NCI-H2227 treated with DMSO at 0.1 percent for 48 hours (cell line): Measurements from ENCODE around the gene CMIP.

Source experiments
- DNase-seq: peaks from one replicate; lab custom pipeline; 2025; lab: John Stamatoyannopoulos, UW

The CMIP gene

DNA sequence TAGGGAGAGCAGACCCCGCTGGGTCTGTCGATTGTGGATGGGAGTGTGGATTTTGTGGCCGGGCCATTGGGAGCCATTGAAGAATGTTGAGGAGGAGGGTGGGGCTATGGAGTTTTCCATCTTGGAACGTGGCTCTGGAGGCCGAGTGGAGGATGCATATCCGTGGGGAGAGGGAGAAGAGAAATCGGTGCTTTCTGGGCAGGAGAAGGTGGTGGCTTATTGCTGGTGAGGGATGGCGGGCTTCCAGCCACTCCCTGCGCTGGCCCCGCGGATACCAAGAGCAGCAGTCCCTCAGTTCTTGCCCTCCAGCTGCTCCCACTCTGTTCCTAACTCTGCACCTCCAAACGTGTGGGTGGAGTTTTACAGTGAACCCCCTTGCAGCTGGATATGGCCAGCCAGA lies 162.4 kb downstream of the CMIP start:
- no peak for DNase-seq

DNA sequence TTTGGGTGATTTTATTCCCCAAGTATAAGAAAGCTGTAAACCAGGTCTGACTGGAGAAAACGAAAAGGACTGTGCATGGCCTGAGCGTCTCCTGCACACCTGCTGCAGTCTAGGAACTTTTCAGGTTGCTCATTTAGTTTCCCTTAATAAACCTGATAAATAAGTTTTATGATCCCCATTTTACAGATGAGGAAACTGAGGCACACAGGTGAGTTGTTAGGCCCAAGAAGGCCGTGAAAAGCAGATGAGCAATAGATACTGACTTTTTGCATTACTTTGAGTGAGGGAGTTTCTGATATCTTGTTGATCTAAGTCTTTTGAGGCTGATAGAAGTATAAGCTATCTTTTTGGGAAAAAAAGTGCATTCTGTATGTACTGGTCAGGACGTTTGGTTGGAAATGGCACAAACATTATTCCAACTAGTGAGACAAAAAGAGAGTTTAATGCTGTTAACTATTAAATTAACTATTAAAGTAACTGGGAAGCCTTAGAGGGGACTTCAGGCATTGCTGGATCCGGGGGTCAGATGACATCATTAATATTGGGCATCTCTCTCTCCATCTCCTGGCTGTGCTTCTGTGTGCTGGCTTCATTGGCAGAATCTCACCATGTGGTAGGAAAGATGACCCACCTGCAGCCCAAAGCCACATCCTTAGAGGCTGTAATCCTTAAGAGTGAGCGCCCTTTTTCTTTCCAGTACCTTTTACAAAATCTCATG lies 163.4 kb downstream of the CMIP start:
- DNase-seq = no peak

DNA sequence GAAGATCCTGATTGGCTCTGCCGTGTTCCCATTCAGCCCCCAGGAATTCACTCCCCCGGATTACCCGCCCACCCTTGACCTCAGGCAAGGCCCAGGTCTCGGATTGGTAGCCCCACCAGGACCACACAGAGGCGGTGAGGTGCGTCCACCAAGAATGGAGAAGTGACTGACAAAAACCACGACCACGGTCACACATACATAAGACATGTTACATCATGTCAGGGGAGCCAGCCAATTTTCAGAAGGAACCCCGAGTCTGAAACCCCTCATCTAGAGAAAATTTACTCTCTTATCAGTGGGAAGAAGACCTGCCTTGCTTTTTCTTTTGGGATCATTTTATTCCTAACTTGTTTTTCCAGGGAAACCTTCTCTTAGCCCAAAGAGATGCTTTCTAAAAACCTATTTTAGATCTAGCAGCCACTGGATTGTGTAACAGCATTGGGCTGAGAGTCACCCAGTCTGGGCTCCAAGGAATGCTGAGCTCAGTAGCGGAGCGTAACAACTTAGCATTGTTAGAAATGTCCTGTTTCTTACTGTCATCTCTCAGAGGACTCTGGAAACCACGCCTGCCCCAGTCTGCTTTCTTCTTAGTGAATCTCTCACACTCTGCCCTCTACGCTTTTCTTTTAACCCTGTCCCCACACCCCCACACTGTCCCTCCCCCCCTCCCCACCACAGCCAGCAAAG lies 164.1 kb downstream of the CMIP start:
- DNase-seq = no peak

DNA sequence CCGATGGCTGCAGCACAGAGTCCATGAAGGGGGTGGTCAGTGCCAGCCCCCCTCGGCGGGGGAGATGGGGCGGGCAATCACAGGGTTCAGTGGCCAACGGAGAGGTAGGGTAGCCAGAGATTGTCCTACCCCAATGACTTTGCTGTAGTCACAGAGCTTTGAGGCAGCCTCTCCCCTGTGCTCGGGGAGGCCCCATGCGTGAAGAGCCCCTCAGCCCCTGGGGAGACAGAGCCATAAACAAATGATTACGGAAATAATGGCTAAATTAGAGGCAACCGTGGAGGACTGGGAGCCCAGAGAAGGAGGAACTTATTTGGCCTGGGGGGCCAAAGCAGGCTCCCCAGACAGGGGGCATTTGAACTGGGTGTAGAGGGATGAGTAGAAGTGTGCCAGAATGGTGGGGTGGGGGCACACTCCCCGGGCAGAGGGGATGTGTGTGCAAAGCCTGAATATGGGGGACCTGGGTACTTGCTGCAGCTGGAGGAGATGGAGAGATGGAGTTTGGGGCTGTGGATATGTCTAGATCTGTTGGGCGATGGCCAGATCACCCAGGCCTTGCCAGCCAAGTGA lies 164.8 kb downstream of the CMIP start:
- DNase-seq = no peak

DNA sequence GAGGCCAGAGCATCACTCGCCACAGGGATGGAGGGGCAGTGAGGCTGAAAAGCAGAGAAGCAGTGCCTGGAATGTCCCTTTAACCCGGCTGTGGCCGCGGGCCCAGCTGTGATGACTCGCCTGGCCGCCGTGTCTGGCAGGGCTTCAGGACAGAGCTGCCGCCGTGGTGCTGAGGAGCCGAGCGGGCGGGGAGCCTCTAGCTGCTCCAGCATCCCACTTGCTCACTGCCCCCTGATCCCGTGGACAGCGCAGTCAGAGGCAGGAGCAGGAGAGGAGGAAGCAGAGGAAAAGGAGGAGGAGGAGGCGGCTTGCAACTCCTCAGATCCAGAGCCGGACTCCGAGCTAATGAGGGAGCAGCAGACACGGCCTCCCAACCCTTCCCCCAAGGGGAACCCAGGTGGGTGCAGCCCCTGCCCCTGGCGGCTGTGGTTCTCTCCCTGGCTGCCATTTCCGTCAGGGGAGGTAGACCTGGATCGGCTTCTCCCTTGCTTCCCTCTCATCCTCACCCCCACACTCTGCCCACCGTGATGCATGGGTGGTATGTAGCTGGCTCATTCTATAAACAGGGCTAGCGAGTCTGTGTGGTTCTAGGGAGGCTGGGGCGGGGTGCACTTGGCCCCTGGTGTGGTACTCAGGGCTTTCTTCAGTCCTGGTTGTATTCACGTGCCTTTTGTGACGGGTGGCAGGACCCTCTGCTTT lies 165.7 kb downstream of the CMIP start:
- DNase-seq = no peak

DNA sequence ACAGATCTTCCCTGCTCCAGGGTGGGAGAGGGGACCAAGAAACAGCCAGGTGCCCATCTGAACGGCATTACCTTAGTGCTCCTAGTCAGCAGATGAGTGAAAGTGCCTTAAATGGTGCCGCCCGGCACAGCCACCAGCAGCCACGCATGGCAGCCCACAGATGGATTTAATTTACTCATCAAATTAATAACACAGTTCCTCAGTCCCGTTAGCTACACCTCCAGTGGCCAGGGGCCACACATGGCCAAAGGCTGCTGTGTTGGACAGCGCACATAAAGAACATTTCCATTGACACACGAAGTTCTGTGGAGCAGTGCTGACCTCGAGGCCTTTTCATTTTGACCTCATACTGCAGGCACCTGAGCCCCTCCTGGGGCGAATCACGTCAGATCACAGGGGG lies 166.3 kb downstream of the CMIP start:
- DNase-seq = no peak

DNA sequence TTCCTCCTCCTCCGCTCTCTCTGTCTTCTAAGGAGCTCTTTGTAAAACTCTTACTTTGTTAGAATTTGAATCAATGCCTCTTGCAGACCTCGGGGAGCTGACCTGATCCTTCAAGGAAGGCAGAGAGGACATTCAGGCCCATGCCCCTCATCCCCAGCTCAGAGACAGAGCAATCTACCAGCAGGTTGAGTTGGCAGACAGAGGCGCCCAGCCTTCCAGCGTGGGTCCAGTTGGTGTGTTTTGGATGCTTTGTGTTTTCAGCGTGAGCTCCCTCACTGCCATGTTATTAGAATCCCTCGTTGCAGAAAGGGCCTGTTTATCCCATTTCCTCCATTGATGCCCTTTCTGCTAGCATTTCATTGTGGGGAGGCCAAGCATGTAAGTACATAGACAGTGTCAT lies 167.1 kb downstream of the CMIP start:
- DNase-seq = no peak

DNA sequence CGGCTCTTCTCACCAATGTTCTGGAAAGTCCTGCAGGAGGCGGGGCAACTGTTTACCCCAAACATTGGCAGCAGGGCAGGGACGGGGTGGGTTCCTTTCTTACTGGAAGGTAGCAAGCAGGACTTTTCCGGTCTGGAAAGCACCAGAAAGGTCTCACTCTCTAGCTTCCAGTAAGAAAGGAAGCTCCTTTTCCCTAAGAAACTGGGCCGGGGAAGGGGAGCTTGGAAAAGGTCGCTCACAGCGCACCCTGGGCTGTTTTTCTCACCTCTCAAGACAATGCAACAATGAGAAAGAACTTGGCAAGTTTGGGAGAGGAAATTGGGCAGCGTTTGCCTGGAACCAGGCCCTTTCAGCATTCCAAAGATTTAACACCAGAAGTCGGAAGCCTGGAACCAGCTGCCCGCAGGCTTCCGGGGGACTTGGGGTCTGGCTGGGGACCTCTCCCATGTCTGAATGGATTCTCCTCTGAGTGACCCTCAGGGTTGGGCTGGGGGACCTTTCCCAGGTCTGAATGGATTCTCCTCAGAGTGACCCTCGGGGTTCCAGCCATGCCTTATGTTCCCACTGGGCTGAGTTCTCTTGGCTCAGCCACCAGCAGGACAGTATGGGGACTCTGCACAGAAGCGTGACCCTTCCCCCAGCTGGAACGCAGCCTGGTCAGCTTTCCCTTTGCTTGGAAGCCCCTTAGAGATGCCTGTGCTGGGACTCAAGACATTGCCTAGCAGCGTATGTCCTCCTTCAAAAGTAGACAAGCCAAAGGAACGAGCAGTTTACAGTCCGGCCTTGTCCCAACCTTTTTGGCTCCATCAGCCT lies 167.9 kb downstream of the CMIP start:
- DNase-seq = no peak

DNA sequence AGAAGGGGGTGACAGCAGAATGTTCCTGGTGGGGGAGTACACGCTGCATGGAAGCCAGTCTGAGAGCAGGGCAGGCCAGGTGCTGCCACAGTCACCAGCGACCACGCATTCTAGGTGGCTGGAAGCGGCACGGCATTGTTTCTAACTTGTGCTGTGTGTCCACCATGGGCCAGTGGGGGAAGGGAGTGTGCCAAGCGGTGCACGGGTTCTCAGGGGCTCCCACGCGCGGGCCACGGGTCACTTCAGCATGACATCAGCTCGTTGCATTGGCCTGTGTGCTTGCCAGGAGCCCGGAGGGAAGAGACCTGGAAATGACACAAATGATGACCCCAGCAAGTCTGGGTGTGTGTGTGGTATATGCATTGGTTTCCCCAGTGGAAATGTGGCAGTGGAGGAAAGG lies 169.6 kb downstream of the CMIP start:
- no peak for DNase-seq

DNA sequence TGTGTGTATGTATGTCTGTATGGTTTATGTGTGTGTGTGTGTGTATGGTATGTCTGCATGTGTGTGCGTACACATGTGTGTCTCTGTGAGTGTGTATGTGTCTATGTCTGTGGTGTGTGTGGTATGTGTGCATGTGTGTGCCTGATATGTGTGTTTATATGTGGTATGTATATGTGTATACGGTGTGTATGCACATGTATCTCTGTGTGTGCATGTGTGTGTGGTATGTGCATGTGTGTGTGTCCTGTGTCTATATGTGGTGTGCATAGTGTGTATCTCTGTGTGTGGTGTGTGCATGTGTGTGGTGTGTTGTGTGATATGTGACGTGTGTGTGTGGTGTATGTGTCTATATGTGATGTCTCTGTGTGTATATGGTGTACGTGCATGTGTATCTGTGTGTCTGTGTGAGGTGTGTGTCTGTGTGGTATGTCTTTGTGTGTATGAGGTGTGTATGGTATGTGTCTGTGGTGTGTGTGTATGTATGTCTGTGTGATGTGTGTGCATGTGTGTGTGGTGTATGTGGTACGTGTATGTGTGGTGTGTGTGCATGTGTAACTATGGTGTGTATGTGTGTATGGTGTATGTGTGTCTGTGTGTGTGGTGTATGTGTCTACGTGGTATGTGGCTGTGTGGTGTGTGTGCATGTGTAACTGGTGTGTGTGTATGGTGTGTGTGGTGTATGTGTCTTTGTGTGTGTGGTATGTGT lies 170.2 kb downstream of the CMIP start:
- no peak for DNase-seq

DNA sequence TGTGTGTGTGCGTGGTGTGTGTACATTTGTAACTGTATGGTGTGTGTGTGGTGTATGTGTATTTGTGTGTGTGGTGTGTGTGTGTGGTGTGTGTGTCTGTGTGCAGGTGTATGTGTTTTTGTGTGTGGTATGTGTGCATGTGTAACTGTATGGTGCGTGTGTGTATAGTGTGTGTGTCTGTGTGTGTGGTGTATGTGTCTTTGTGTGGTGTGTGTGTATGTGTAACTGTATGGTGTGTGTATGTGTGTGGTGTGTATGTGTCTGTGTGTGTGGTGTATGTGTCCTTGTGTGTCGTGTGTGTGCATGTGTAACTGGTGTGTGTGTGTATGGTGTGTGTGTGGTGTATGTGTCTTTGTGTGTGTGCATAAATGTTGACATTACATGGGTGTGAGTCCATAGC lies 170.8 kb downstream of the CMIP start:
- DNase-seq = no peak

DNA sequence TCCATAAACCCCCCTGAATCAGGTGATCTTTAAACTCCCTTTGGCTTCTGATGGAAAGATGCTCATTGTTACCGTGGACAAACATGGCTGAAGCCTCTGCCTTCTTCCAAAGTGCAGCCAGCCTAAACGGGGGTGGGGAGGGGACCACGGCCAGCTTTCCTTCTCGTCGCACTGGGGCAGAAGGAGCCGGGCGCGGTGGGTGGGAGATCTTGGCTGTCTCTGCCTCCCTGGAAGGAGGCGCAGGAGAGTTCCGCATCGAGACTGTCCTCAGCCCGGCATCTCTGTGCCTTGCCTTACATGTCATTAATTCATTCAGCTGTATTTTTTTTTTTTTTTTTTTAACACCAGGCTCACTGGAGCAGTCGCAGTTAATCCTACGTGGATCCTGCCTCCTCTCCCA lies 171.2 kb downstream of the CMIP start:
- no peak for DNase-seq

DNA sequence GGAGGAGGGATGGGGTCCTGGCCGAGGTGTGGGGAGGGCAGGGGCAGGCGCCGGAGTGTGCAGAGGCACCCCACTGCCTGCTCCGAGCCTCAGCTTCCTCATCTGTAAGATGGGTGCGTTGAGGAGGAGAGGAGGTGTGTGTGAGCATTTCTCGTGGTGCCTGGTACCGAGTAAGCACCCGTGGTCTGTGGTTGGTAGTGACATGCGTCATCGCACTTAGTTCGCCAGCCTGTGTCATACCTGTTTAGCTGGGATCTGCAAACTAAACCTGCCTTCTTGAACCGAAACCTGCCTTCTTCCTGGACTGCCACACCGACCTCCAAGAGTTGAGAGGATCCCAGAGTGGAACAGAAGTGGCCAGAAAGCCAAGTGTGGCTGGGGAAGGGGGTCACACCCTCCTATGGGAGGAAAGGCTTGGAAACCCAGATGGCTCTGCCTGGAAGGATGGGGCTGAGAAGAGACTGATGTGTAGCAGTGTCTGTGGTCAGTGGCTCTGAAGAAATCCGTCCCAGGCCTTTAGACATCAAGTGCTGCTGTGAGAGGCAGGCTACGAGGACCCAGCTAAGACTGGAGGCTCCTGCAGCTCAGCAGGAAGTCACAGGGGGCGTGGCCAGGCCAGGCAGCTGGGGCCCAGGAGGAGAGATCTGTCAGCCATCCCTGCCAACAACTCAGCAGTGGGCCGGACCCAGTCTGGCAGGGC lies 171.9 kb downstream of the CMIP start:
- DNase-seq = no peak

DNA sequence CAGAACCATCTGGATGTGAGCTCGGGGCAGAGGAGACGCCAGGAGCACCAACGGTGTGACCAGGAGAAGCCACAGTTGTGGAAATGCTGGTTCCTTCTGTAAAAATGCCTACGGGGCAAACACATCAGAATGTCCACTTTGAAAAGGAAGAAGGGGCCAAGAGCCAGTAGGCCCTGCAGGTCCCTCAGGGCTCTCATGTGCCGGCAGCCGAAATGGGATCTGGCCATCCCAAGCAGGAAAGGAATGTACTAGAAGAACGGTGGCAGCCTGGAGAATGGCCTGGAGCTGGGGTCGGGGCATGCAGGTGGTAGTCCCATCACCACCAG lies 172.4 kb downstream of the CMIP start:
- no peak for DNase-seq

DNA sequence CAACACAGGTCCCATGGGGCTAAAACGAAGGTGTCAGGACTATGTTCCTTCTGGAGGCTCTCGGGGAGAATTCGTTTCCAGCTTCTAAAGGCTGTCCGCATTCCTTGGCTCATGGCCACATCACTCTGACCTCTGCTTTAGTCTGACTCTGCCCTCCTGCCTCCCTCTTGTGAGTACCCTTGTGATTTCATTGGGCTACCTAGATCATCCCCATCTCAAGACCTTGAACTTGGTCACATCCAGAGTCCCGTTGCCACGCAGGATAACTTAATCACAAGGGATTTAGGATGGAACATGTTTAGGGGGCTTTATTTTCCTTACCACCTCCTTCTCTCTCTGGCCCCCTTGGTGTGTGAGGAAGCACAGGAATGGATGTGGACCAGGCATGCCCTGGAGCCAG lies 173.6 kb downstream of the CMIP start:
- no peak for DNase-seq

DNA sequence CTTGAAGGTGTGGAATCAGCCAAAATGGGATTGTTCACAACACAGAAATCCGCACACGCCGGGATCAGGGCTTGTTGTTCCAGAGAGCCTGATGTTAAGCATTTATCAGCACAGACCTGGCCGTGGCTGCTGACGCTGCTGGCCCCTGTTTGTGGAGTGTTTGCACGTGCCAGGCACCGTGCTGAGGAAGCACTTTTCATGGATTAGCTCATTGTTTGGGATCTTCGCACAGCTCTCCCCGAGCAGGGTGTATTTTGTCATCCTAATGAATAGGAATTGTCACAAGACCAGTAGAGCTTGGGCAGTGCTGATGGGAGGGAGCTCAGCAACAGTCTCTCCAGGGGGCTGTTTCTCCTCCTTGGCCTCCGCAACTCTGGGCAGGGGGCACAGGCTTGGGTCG lies 174.1 kb downstream of the CMIP start:
- DNase-seq = no peak

DNA sequence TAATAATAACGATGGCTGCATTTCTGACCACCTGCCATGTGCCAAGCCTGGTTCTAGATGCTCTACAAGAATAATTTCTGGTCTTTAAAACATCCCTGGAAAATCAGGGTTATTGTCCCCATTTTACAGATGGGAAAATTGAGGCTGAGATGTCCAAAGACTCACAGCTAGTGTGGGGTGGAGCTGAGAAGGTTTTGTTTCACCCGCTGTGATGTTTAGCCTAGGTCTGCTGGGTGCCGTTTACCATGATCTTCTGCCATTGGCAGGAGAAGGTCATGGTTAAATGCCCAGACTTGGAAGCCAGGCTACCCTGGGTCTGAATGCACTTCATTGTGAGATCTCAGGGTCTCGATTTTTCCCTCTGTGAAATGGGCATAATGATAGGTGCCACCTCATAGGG lies 175.4 kb downstream of the CMIP start:
- DNase-seq = no peak

DNA sequence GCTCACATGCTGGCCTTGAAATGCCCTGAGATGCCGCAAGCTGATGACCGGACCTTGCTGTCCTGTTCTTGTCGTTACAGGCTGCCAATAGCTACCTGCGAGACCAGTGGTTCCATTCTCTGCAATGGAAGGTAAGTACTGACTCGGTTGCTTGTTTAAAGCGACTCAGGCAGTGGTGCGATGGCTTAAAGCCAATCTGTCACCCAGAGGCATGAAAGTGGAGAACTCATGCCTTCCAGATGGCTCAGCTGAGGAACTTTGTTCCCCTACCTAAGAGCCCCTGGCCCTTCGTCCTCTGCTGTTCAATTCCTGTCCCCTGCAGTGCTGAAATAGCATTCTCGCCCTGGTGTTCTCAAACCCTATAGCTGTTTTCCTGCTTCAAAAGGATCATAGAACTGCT lies 176.2 kb downstream of the CMIP start:
- no peak for DNase-seq

DNA sequence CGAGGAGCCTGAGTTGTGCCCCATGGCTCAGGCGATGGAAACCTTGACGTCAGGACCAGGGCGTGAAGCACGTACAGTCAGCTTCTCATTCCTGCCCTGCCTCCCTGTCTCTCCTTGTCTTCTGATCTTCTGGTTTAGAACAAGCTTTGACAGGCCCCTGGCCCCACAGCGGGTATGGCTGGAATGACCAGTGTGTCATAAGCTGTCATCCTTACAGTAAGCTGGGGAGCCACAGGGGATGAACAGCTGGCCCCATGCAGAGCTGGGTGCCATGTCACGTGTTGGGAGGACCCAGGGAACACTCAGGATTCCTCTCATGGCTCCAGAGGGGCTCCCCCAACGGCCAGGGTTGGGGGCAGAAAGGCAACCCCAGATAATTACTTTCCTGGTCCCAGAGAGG lies 176.9 kb downstream of the CMIP start:
- DNase-seq = no peak

DNA sequence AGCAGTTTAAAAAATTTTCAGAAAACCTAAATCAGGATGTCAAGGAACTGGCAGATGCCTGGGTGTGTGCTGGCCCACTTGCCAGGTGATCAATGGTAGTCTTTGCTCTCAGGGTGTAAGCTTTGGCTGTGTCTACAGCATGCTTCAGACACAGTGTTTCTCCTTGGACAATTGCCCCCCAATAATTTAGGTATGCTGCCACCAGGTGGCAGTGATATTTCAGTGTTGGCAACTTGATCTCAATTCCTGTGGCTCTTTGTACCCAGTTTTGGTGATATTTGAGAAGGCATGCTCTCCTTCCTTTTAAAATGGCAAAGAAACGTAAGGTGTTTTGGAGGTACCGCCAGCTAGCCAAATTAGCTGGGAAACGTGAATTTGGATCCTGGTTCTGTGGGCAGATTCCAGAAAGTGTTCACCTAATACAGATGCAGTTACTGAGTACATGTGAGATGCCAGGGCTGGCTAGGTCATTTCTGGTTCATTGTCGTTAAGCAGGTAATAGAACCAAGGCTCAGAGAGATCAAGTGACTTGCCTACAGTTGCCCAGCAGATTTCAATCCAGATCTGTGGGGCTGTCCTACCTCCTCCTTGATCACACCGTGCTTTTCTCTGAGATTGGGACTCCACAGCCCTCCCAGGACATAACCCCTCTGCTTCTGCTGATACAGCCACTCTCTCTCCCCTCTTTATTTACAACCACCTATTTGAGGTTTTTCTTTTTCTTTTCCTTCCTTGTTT lies 178.9 kb downstream of the CMIP start:
- peak; percentile 12 for DNase-seq
